Peyer's patch (tissue), 4 donors: ENCODE data around the gene MAP2K7. TPM values are rescaled to one million over a fixed set of nuclear protein-coding genes. Genes with fewer than 3 reads are reported as not detected.
"Not testable (repeated sequence)": the region's sequence is repeated elsewhere in the genome, so short reads cannot be mapped to it uniquely, and the experiment has no call there.

Source experiments
- DNase-seq, 3 donors: peaks; one replicate each; pipeline ENCODE4 v3.0.0-alpha.2; 2017 to 2019
- H3K27ac ChIP-seq, 4 donors: fragments of 200-600 bp; sonication (generic); one replicate each; pipeline ENCODE4 v1.5.1; 2016 to 2019
- H3K27me3 ChIP-seq, 2 donors: fragments of 200-600 bp; sonication (generic); one replicate each; pipeline ENCODE4 v1.5.1; 2019
- H3K36me3 ChIP-seq, 3 donors: fragments of 200-600 bp; sonication (generic); one replicate each; pipeline ENCODE4 v1.5.1; 2016 to 2019
- H3K4me1 ChIP-seq, 4 donors: fragments of 200-600 bp; sonication (generic); one replicate each; pipeline ENCODE4 v1.5.1; 2016 to 2019
- H3K4me3 ChIP-seq, 4 donors: fragments of 200-600 bp; sonication (generic); 1 replicate in 3 of 4; 2 replicates in 1 of 4; pipeline ENCODE4 v1.5.1; 2016 to 2019; ENCODE audit warnings: mild to moderate bottlenecking in 1 of 4
- H3K9me3 ChIP-seq, 4 donors: fragments of 200-600 bp; sonication (generic); one replicate each; pipeline ENCODE4 v1.5.1; 2016 to 2019; ENCODE audit warnings: mild to moderate bottlenecking in 1 of 4
- CTCF ChIP-seq, 6 experiments: fragments of 450-650 bp in 4 of 6; fragments of 200-600 bp in 2 of 6; sonication (generic) in 1 of 6; IDR thresholded peaks; one replicate each; pipeline ENCODE4 v1.5.1; 2017 to 2019; ENCODE audit warnings: antibody characterized with exemption in 6 of 6, mild to moderate bottlenecking in 3 of 6, moderate library complexity in 1 of 6
- POLR2A ChIP-seq, 2 donors: fragments of 450-650 bp; IDR thresholded peaks; one replicate each; pipeline ENCODE4 v1.5.1; 2017; ENCODE audit warnings: antibody characterized with exemption in 2 of 2, mild to moderate bottlenecking in 2 of 2, moderate library complexity in 2 of 2
- total RNA-seq, 4 donors: library from RNA; depleted of rRNA; stranded (reverse); fragments of >200 nt; gene quantifications; one replicate each; pipeline ENCODE4 v1.1.0, GENCODE V29; 2016

MAP2K7 gene
- total RNA-seq, 4 donors from 2014 or later, result 16.6 to 39.3 (median 35.0) TPM

GRCh38 chr19:7953060-7953459 lies 49.4 kb downstream of the MAP2K7 start:
- TF ChIP-seq POLR2A (IDR thresholded peaks at IDR 0.05) (no peak), CTCF (IDR thresholded peaks at IDR 0.05) (no peak)
- Histone ChIP-seq H3K9me3 (no peaks in the 10 kb centered on the region), H3K4me3 (no peak overlapping the region), H3K4me1 (no peaks in the 10 kb centered on the region), H3K36me3 (peaks cover 0 to 3% (median 0%) of the 10 kb centered on the region in 3 donors), H3K27me3 (no peaks in the 10 kb centered on the region), H3K27ac (no peak overlapping the region)
- DNase-seq, result no peak

GRCh38 chr19:7953576-7953975 lies 49.9 kb downstream of the MAP2K7 start:
- no peaks in the 10 kb centered on the region for H3K9me3 ChIP-seq
- peaks cover 0 to 8% (median 0%) of the 10 kb centered on the region in 3 donors for H3K36me3 ChIP-seq
- no peaks in the 10 kb centered on the region for H3K27me3 ChIP-seq
- no peak for DNase-seq
- no peak overlapping the region for H3K27ac ChIP-seq
- no peaks in the 10 kb centered on the region for H3K4me1 ChIP-seq
- H3K4me3 ChIP-seq, result no peak overlapping the region
- TF ChIP-seq POLR2A (IDR thresholded peaks at IDR 0.05) (no peak), CTCF (IDR thresholded peaks at IDR 0.05) (no peak)

DNA sequence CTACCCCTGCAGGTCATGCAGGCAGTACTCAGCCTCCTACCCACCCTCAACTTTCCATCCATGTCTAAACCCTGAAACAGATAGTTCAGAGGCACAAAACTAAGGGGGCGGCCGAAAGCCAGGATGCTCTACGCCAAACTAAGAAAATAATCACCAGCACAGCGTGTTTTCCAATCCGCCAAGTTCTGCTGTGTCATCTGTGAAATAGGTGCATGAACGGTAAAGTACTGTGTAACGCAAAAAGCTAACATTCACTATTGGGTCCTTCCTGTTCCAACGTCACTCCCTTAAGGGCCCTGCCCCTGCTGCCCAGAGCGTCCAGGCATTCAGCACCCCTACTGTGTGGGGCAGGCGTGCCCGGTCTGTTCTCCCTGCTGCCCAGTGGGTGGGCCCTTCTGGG lies 52.0 kb downstream of the MAP2K7 start:
- Histone ChIP-seq H3K4me1 (no peaks in the 10 kb centered on the region), H3K4me3 (no peak overlapping the region), H3K9me3 (no peaks in the 10 kb centered on the region), H3K36me3 (peaks cover 0 to 8% (median 0%) of the 10 kb centered on the region in 3 donors), H3K27me3 (no peaks in the 10 kb centered on the region), H3K27ac (no peak overlapping the region)
- DNase-seq, result no peak
- TF ChIP-seq CTCF (IDR thresholded peaks at IDR 0.05) (no peak), POLR2A (IDR thresholded peaks at IDR 0.05) (no peak)

- Histone ChIP-seq H3K36me3 (peaks cover 0 to 42% (median 0%) of the 10 kb centered on the region in 3 donors), H3K4me3 (no peak overlapping the region), H3K4me1 (no peaks in the 10 kb centered on the region), H3K9me3 (no peaks in the 10 kb centered on the region), H3K27ac (no peak overlapping the region), H3K27me3 (no peaks in the 10 kb centered on the region)
- TF ChIP-seq CTCF (IDR thresholded peaks at IDR 0.05) (no peak), POLR2A (IDR thresholded peaks at IDR 0.05) (no peak)
- no peak for DNase-seq
Observed at GRCh38 chr19:7959211-7959610, 55.5 kb downstream of the MAP2K7 start.

DNA sequence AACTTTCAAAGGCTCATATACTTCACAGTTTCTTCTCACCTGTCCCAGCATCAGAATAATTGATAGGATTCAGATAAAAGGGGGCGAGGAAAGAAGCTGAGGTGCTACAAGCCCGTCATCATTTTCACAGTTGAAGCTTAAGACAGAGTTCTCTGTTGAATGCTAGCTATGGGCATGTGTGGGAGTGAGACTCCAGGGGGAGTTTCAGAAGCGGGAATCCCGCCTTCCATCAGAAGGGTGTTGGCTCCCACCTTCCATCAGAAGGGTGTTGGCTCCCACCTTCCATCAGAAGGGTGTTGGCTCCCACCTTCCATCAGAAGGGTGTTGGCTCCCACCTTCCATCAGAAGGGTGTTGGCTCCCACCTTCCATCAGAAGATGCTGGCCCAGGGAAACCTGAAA lies 57.4 kb downstream of the MAP2K7 start:
- H3K36me3 ChIP-seq, result peaks cover 0 to 58% (median 0%) of the 10 kb centered on the region in 3 donors
- DNase-seq, H3K4me1 ChIP-seq, H3K9me3 ChIP-seq, H3K27me3 ChIP-seq, H3K27ac ChIP-seq, H3K4me3 ChIP-seq: not testable (repeated sequence)

- no peak overlapping the region for H3K4me3 ChIP-seq
- H3K27me3 ChIP-seq, result no peaks in the 10 kb centered on the region
- peaks cover 0 to 68% (median 0%) of the 10 kb centered on the region in 3 donors for H3K36me3 ChIP-seq
- H3K4me1 ChIP-seq, result no peaks in the 10 kb centered on the region
- TF ChIP-seq POLR2A (IDR thresholded peaks at IDR 0.05) (no peak), CTCF (IDR thresholded peaks at IDR 0.05) (no peak)
- no peak for DNase-seq
- no peak overlapping the region for H3K27ac ChIP-seq
- H3K9me3 ChIP-seq, result no peaks in the 10 kb centered on the region
Observed at GRCh38 chr19:7961920-7962626, 58.4 kb downstream of the MAP2K7 start.
